H1 (cell line): ENCODE data around the gene SIK3. TPM values are rescaled to one million over a fixed set of nuclear protein-coding genes. Genes with fewer than 3 reads are reported as not detected.

Experiments used
- CTCF ChIA-PET: fragments of 300-600 bp; sonication (Branson Sonifier 250); formaldehyde crosslinking; loops from one replicate; lab custom pipeline; 2021; ENCODE audit not compliant: partially characterized antibody; lab: Charles Lee
- POLR2A ChIA-PET: fragments of 300-600 bp; sonication (Branson Sonifier 250); formaldehyde crosslinking; loops from one replicate; lab custom pipeline; 2021; ENCODE audit warnings: inconsistent platforms; ENCODE audit not compliant: partially characterized antibody; lab: Charles Lee
- DNase-seq, 2 experiments: peaks; one replicate each; pipeline versions ENCODE4 v3.0.0 to v3.0.0-alpha.2; 2010 to 2022; ENCODE audit warnings: low spot score in 2 of 2, low read depth in 1 of 2, mixed read lengths in 1 of 2
- FAIRE-seq: peaks from 2 replicates; lab custom pipeline; 2011; peaks lifted over from hg19 to GRCh38; lab: Jason Lieb, UNC
- H2AFZ ChIP-seq: 2 replicates; pipeline ENCODE4 v1.8.1; 2012; ENCODE audit warnings: low read length, inconsistent platforms
- H2AK5ac ChIP-seq: 2 replicates; pipeline ENCODE4 v1.6.1; 2013; ENCODE audit warnings: low read depth, low read length
- H2BK120ac ChIP-seq: replicated peaks from 2 replicates; pipeline ENCODE3; 2013; ENCODE audit warnings: low read depth, low read length, inconsistent platforms
- H2BK12ac ChIP-seq: 2 replicates; pipeline ENCODE4 v1.6.1; 2013; ENCODE audit warnings: low read depth, low read length
- H2BK15ac ChIP-seq: 2 replicates; pipeline ENCODE4 v1.6.1; 2013; ENCODE audit warnings: low read length
- H2BK20ac ChIP-seq: 2 replicates; pipeline ENCODE4 v1.6.1; 2013; ENCODE audit warnings: low read length
- H2BK5ac ChIP-seq: 2 replicates; pipeline ENCODE4 v1.6.1; 2013; ENCODE audit warnings: low read depth, low read length
- H3K14ac ChIP-seq: 2 replicates; pipeline ENCODE4 v1.6.1; 2013; ENCODE audit warnings: inconsistent platforms; ENCODE audit not compliant: insufficient read length
- H3K18ac ChIP-seq: 2 replicates; pipeline ENCODE4 v1.6.1; 2013; ENCODE audit warnings: low read length; ENCODE audit errors: extremely low read depth
- H3K23ac ChIP-seq: 2 replicates; pipeline ENCODE4 v1.6.1; 2013; ENCODE audit warnings: inconsistent platforms; ENCODE audit not compliant: insufficient read length
- H3K23me2 ChIP-seq: 2 replicates; pipeline ENCODE4 v1.6.1; 2013; ENCODE audit warnings: low read depth, low read length
- H3K27ac ChIP-seq: 2 replicates; pipeline ENCODE4 v1.6.1; 2011; ENCODE audit warnings: low read depth, low read length, inconsistent platforms
- H3K27me3 ChIP-seq, 4 experiments: replicated peaks in 1 of 4; 1 replicate in 1 of 4; 2 replicates in 3 of 4; pipeline versions ENCODE4 v1.6.1 to v1.8.1; 2011 to 2013; ENCODE audit warnings: low read length in 3 of 4, mild to moderate bottlenecking in 3 of 4, inconsistent platforms in 2 of 4, mixed read lengths in 2 of 4, moderate library complexity in 1 of 4; ENCODE audit not compliant: control insufficient read depth in 3 of 4, insufficient read depth in 3 of 4; ENCODE audit errors: extremely low read depth in 1 of 4
- H3K36me3 ChIP-seq, 4 experiments: 2 replicates each; pipeline versions ENCODE4 v1.6.1 to v1.8.1; 2011 to 2013; ENCODE audit warnings: mild to moderate bottlenecking in 4 of 4, low read length in 3 of 4, moderate library complexity in 2 of 4, control low read depth in 1 of 4, inconsistent platforms in 1 of 4; ENCODE audit not compliant: insufficient read depth in 4 of 4, control insufficient read depth in 2 of 4
- H3K4ac ChIP-seq: replicated peaks from 2 replicates; pipeline ENCODE3; 2013; ENCODE audit warnings: low read length, low read depth, mixed read lengths, inconsistent platforms; ENCODE audit not compliant: insufficient read length
- H3K4me1 ChIP-seq, 4 experiments: replicated peaks in 1 of 4; 1 replicate in 1 of 4; 2 replicates in 3 of 4; pipeline versions ENCODE4 v1.6.1 to v1.8.1; 2011 to 2013; ENCODE audit warnings: low read length in 3 of 4, inconsistent platforms in 2 of 4, mixed read lengths in 1 of 4; ENCODE audit not compliant: insufficient read depth in 4 of 4, control insufficient read depth in 3 of 4
- H3K4me2 ChIP-seq, 2 experiments: 2 replicates each; pipeline versions ENCODE4 v1.6.1 to v1.8.1; 2011 to 2013; ENCODE audit warnings: low read depth in 2 of 2, low read length in 2 of 2, control low read depth in 1 of 2, inconsistent platforms in 1 of 2, mild to moderate bottlenecking in 1 of 2; ENCODE audit not compliant: insufficient read depth in 1 of 2
- H3K4me3 ChIP-seq, 4 experiments: fragments of 200-600, 300-600 bp in 1 of 4; sonication (generic), shearing (Covaris generic), sonication (Bioruptor Twin) in 1 of 4; 2 replicates each; pipeline versions ENCODE4 v1.5.1 to v1.8.1; 2011 to 2016; ENCODE audit warnings: low read length in 4 of 4, low read depth in 3 of 4, control low read depth in 2 of 4, inconsistent platforms in 2 of 4, mild to moderate bottlenecking in 2 of 4, mixed read lengths in 1 of 4, moderate library complexity in 1 of 4; ENCODE audit not compliant: insufficient read depth in 2 of 4; ENCODE audit errors: extremely low read depth in 1 of 4
- H3K56ac ChIP-seq: replicated peaks from 2 replicates; pipeline ENCODE3; 2013; ENCODE audit warnings: low read depth, mild to moderate bottlenecking, mixed read lengths, low read length, inconsistent platforms; ENCODE audit not compliant: insufficient read length
- H3K79me1 ChIP-seq: 2 replicates; pipeline ENCODE4 v1.6.1; 2013; ENCODE audit warnings: low read depth, low read length, control low read depth
- H3K79me2 ChIP-seq, 2 experiments: 2 replicates each; pipeline versions ENCODE4 v1.6.1 to v1.8.1; 2012 to 2013; ENCODE audit warnings: low read length in 2 of 2, mild to moderate bottlenecking in 2 of 2, inconsistent platforms in 1 of 2; ENCODE audit not compliant: insufficient read depth in 2 of 2, control insufficient read depth in 1 of 2
- H3K9ac ChIP-seq, 4 experiments: replicated peaks in 1 of 4; 1 replicate in 1 of 4; 2 replicates in 3 of 4; pipeline versions ENCODE4 v1.6.1 to v1.8.1; 2011 to 2013; ENCODE audit warnings: low read depth in 3 of 4, low read length in 3 of 4, control low read depth in 2 of 4, mild to moderate bottlenecking in 2 of 4, moderate library complexity in 2 of 4, inconsistent platforms in 1 of 4; ENCODE audit errors: extremely low read depth in 1 of 4
- H3K9me3 ChIP-seq, 2 experiments: 2 replicates each; pipeline versions ENCODE4 v1.6.1 to v1.8.1; 2012 to 2013; ENCODE audit warnings: mild to moderate bottlenecking in 2 of 2, moderate library complexity in 2 of 2, control low read depth in 1 of 2, inconsistent platforms in 1 of 2, low read depth in 1 of 2, low read length in 1 of 2, mixed read lengths in 1 of 2; ENCODE audit not compliant: insufficient read depth in 2 of 2
- H4K20me1 ChIP-seq, 2 experiments: replicated peaks in 1 of 2; 2 replicates each; pipeline versions ENCODE3 to v1.8.1; 2011 to 2013; ENCODE audit warnings: inconsistent platforms in 2 of 2, low read length in 2 of 2, mild to moderate bottlenecking in 1 of 2; ENCODE audit not compliant: insufficient read depth in 2 of 2, control insufficient read depth in 1 of 2
- H4K5ac ChIP-seq: 2 replicates; pipeline ENCODE4 v1.6.1; 2013; ENCODE audit warnings: low read length, low read depth, mixed read lengths, inconsistent platforms; ENCODE audit not compliant: insufficient read length
- H4K8ac ChIP-seq: 2 replicates; pipeline ENCODE4 v1.8.0; 2013; ENCODE audit warnings: mild to moderate bottlenecking, moderate library complexity, low read length, inconsistent platforms; ENCODE audit not compliant: insufficient read depth; ENCODE audit errors: extremely low read depth
- H4K91ac ChIP-seq: replicated peaks from 2 replicates; pipeline ENCODE3; 2013; ENCODE audit warnings: low read length, mixed read lengths, inconsistent platforms; ENCODE audit not compliant: insufficient read length
- KDM4A ChIP-seq: IDR thresholded peaks from one replicate; pipeline ENCODE4 v1.7.1; 2012; ENCODE audit warnings: low read depth, mild to moderate bottlenecking, moderate library complexity, low read length, inconsistent platforms; ENCODE audit not compliant: severe bottlenecking
- RBBP5 ChIP-seq: IDR thresholded peaks from 2 replicates; pipeline ENCODE4 v1.7.1; 2012; ENCODE audit warnings: low read depth, mild to moderate bottlenecking, inconsistent platforms, low read length, moderate library complexity, borderline replicate concordance
- RFX5 ChIP-seq: IDR thresholded peaks from 2 replicates; pipeline ENCODE4 v1.6.1; 2011; ENCODE audit warnings: low read depth, low read length, improper control_type of control experiment, borderline replicate concordance
- SIX5 ChIP-seq: IDR thresholded peaks from 2 replicates; pipeline ENCODE4 v1.6.1; 2011; ENCODE audit warnings: mild to moderate bottlenecking, low read depth, low read length
- SP2 ChIP-seq: IDR thresholded peaks from 2 replicates; pipeline ENCODE4 v1.6.1; 2012; ENCODE audit warnings: mild to moderate bottlenecking, low read length, inconsistent platforms
- TBP ChIP-seq: IDR thresholded peaks from 2 replicates; pipeline ENCODE4 v1.6.1; 2011; ENCODE audit warnings: low read depth, low read length, improper control_type of control experiment
- USF2 ChIP-seq: IDR thresholded peaks from 2 replicates; pipeline ENCODE4 v1.6.1; 2011; ENCODE audit warnings: low read length, improper control_type of control experiment
- WGBS, 2 experiments: shearing (Covaris generic) in 1 of 2; methylation state at CpG; one replicate each; pipeline versions ENCODE4 v1.1.6 to v1.1.7; 2013 to 2015; ENCODE audit warnings: low lambda C conversion rate in 2 of 2, mixed read lengths in 2 of 2, inconsistent platforms in 1 of 2, low coverage in 1 of 2, missing lambda C conversion rate in 1 of 2; ENCODE audit not compliant: insufficient replicate concordance in 2 of 2, insufficient coverage in 1 of 2, insufficient read length in 1 of 2; ENCODE audit errors: extremely low coverage in 1 of 2, missing lambda C conversion rate in 1 of 2; 5-methylcytosine and 5-hydroxymethylcytosine counted together
- polyA plus RNA-seq, 7 experiments: library from polyadenylated mRNA; depleted of rRNA in 3 of 7; stranded (reverse) in 5 of 7; unstranded in 2 of 7; fragments of >200 nt in 5 of 7; fragments of 200-250 nt in 2 of 7; gene quantifications; 1 replicate in 5 of 7; 2 replicates in 1 of 7; 4 replicates in 1 of 7; pipeline versions ENCODE4 v1.2.1 to v1.2.3, GENCODE V29; 2011 to 2013; ENCODE audit warnings: missing spikeins in 2 of 7, mixed read lengths in 2 of 7
- total RNA-seq: library from RNA; stranded (reverse); fragmentation: NEBNext Ultra II Directional; extraction: Animal tissue kit (Norgen Biotek cat#: 25700); gene quantifications from 2 replicates; pipeline ENCODE4 v1.2.1, GENCODE V29; 2021

SIK3 gene
- total and polyA plus RNA-seq, 2 of the 8 experiments (the other 6 are each of a cell fraction or from before 2014, with no cell fraction given): 19.9 to 32.1 TPM

- Histone ChIP-seq H2BK5ac (no peak overlapping the region), H2AK5ac (no peak overlapping the region), H3K4ac (no peak overlapping the region), H2BK12ac (no peak overlapping the region), H3K23ac (no peak overlapping the region), H3K4me3 (no peak overlapping the region), H2BK15ac (no peak overlapping the region), H3K27ac (no peak overlapping the region), H3K23me2 (no peaks in the 10 kb centered on the region), H3K79me2 (peaks cover 0 to 48% of the 10 kb centered on the region in 2 experiments; a peak in 2 of 4 replicates), H4K8ac (no peak overlapping the region), H3K4me2 (no peak overlapping the region), H4K20me1 (peaks cover 2 to 8% of the 10 kb centered on the region in 2 experiments), H2AFZ (no peak overlapping the region), H3K4me1 (peaks cover 0 to 7% (median 2%) of the 10 kb centered on the region in 4 experiments; a peak in 1 of 7 replicates), H3K36me3 (no peaks in the 10 kb centered on the region), H3K18ac (no peak overlapping the region), H3K9ac (no peak overlapping the region), H3K27me3 (no peaks in the 10 kb centered on the region), H3K14ac (no peak overlapping the region), H4K91ac (no peak overlapping the region), H2BK20ac (no peak overlapping the region), H3K79me1 (no peaks in the 10 kb centered on the region; the same call in 1 of the 2 replicates), H2BK120ac (no peak overlapping the region), H3K56ac (no peak overlapping the region), H4K5ac (no peak overlapping the region), H3K9me3 (no peaks in the 10 kb centered on the region)
- FAIRE-seq (peak; percentile 57), DNase-seq (no peak)
- no peak for TF ChIP-seq SP2
- no peak for TF ChIP-seq RFX5
- no peak for TF ChIP-seq USF2
- TF ChIP-seq KDM4A: no peak
- TF ChIP-seq TBP: no peak
- no peak for TF ChIP-seq SIX5
- no peak for TF ChIP-seq RBBP5
- ChIA-PET CTCF (interaction anchor here (1.4 kb wide), 1 partner anchor 31 kb away, joined by 8 read pairs; no protein-coding TSS in a partner anchor), POLR2A (no interaction called here)
- WGBS, 2 experiments: 100% methylated on average over 1 of the region's 1 CpG; no CpG with 5 or more reads in 1 of the 2 experiments
These were observed 52.3 kb downstream of the SIK3 start for GRCh38 chr11:117045956-117046355.
